K562 (cell line): ENCODE measurements around the gene RDH5. TPM values are rescaled to one million over a fixed set of nuclear protein-coding genes. Genes with fewer than 3 reads are reported as not detected.

Experiments used
- CHAMP1 ChIP-seq: fragments of 450-650 bp; IDR thresholded peaks from 2 replicates; pipeline ENCODE4 v1.6.1; 2016; ENCODE audit warnings: mild to moderate bottlenecking
- NR2C2 ChIP-seq, 2 experiments: fragments of 200-800 bp in 1 of 2; sonication (Bioruptor generic) in 1 of 2; sonication (generic) in 1 of 2; formaldehyde crosslinking in 1 of 2; IDR thresholded peaks; 2 replicates each; pipeline versions ENCODE4 v1.6.1 to v1.8.0; 2016 to 2022; ENCODE audit warnings: mild to moderate bottlenecking in 1 of 2, missing compliant biosample characterization in 1 of 2, missing genetic modification characterization in 1 of 2, missing genetic modification reagents in 1 of 2
- PRDM10 ChIP-seq: fragments of 450-650 bp; IDR thresholded peaks from 2 replicates; pipeline ENCODE4 v1.6.1; 2018; ENCODE audit not compliant: partially characterized antibody
- RREB1 ChIP-seq: fragments of 250-450 bp; sonication (Bioruptor Pico); IDR thresholded peaks from 2 replicates; pipeline ENCODE4 v1.4.0; 2020
- THRAP3 ChIP-seq: fragments of 450-650 bp; IDR thresholded peaks from 2 replicates; pipeline ENCODE4 v1.6.1; 2016; ENCODE audit warnings: mild to moderate bottlenecking, inconsistent platforms, borderline replicate concordance
- ZKSCAN8 ChIP-seq: fragments of 200-800 bp; sonication (Bioruptor generic); IDR thresholded peaks from 2 replicates; pipeline ENCODE4 v1.6.1; 2016; ENCODE audit warnings: missing genetic modification characterization, missing compliant biosample characterization
- ZNF592 ChIP-seq: fragments of 450-650 bp; IDR thresholded peaks from 2 replicates; pipeline ENCODE4 v1.6.1; 2017; ENCODE audit warnings: antibody characterized with exemption, mild to moderate bottlenecking
- ZNF75A ChIP-seq: fragments of 450-650 bp; formaldehyde crosslinking; IDR thresholded peaks from 2 replicates; pipeline ENCODE4 v1.4.0; 2020; ENCODE audit warnings: mild to moderate bottlenecking
- polyA plus RNA-seq, 8 experiments: library from polyadenylated mRNA; depleted of rRNA in 4 of 8; stranded (reverse) in 5 of 8; unstranded in 3 of 8; fragments of >200 nt; fragmentation: Nextera tagmentation in 2 of 8; fragmentation: Illumina TruSeq in 1 of 8; extraction: Ambion mirVana in 2 of 8; extraction: Trizol in 1 of 8; gene quantifications; 2 replicates each; pipeline versions ENCODE4 v1.2.1 to v1.2.3, GENCODE V29; 2011 to 2014; ENCODE audit warnings: inconsistent platforms in 1 of 8, missing spikeins in 1 of 8
- total RNA-seq, 7 experiments: library from RNA; depleted of rRNA in 6 of 7; stranded (reverse); fragments of >200 nt in 6 of 7; fragmentation: Illumina TruSeq in 2 of 7; extraction: Trizol in 2 of 7; gene quantifications; 2 replicates each; pipeline versions ENCODE4 v1.2.1 to v1.2.3, GENCODE V29; 2011 to 2021; ENCODE audit warnings: low replicate concordance in 1 of 7

Gene RDH5
- total and polyA plus RNA-seq, 9 of the 15 experiments (the other 6 are each of a cell fraction or from before 2014, with no cell fraction given) = 0.28 to 2.0 (median 1.1) TPM; not detected in 1

DNA sequence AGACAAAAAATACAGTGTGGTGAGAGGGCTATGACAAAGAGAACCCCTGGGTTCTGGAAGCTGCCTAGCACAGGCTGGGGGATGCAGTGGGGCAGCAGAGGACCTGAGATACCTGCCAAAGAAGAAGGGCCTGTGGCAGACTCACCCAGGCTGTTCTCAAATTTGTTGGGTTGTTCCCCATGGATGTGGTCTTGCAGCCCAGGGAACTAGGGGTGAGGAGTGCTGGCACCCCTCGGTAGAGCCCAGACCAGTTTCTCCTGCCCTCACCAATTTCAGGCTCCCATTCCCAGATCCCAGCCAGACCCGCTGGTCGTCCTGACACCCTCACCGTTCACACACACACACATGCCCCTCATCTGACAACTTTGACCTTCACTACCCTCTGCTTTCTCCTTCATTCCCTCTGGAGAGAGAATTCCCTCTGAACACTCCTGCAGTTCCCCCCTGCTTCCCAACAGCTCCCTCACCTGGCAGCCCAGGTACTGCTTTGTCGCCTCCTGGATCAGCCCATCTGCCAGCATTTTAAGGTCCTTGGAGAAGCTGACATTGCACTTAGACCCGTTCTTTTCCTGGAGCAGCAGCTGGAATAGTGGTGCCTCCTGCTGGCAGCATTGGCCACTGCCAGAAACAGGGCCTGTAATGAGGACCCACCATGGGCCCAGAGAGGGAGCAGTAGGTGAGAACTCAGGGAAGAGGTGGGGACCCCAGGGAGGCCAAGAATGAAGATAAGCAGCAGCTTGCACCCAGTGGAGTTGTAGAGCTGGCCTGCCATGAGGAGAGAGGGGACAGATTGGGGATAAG lies 16.8 kb downstream of the RDH5 start (continued):
- TF ChIP-seq ZNF592 (no peak), PRDM10 (peak; percentile 86), ZKSCAN8 (no peak), THRAP3 (no peak), ZNF75A (CRISPR knock-in tag) (no peak), CHAMP1 (no peak), NR2C2 (CRISPR knock-in tag; IDR thresholded peaks at IDR 0.05) (no peak), NR2C2 (tag; IDR thresholded peaks at IDR 0.05) (no peak), RREB1 (CRISPR knock-in tag) (no peak)
